Hindlimb muscle (tissue), 1 donor: ENCODE measurements around the gene DHTKD1. TPM values are rescaled to one million over a fixed set of nuclear protein-coding genes. Genes with fewer than 3 reads are reported as not detected.
"Not testable (repeated sequence)": the region's sequence is repeated elsewhere in the genome, so short reads cannot be mapped to it uniquely, and the experiment has no call there.

ENCODE experiments used
- DNase-seq: peaks from one replicate; pipeline ENCODE4 v3.0.0-alpha.2; 2013
- polyA plus RNA-seq: library from polyadenylated mRNA; unstranded; fragments of 120-200 nt; gene quantifications from one replicate; pipeline ENCODE4 v1.2.1, GENCODE V29; 2013; ENCODE audit not compliant: insufficient read length

DHTKD1 gene
- polyA plus RNA-seq, 1 donor, result 14.6 TPM

- no peak for DNase-seq
Observed at GRCh38 chr10:12063483-12063818, 5.3 kb upstream of the DHTKD1 start.

- no peak for DNase-seq
Observed at GRCh38 chr10:12067336-12067735, 1.4 kb upstream of the DHTKD1 start.

- not testable (repeated sequence) for DNase-seq
Observed at GRCh38 chr10:12071441-12071840, 2.7 kb downstream of the DHTKD1 start.

- no peak for DNase-seq
Observed at GRCh38 chr10:12073526-12073925, 4.8 kb downstream of the DHTKD1 start.

- no peak for DNase-seq
Observed at GRCh38 chr10:12077580-12078180, 8.9 kb downstream of the DHTKD1 start.

GRCh38 chr10:12081470-12081869, 12.7 kb downstream of the DHTKD1 start:
- no peak for DNase-seq

GRCh38 chr10:12081879-12082557, 13.3 kb downstream of the DHTKD1 start:
- DNase-seq, result no peak

GRCh38 chr10:12088919-12089318, 20.2 kb downstream of the DHTKD1 start:
- DNase-seq, result no peak

GRCh38 chr10:12091421-12091820, 22.7 kb downstream of the DHTKD1 start:
- no peak for DNase-seq

- not testable (repeated sequence) for DNase-seq
Observed at GRCh38 chr10:12097361-12097760, 28.6 kb downstream of the DHTKD1 start.

GRCh38 chr10:12097791-12098190, 29.0 kb downstream of the DHTKD1 start:
- DNase-seq, result no peak

GRCh38 chr10:12098966-12099365, 30.2 kb downstream of the DHTKD1 start:
- DNase-seq, result no peak

- DNase-seq, result no peak
Observed at GRCh38 chr10:12103802-12104201, 35.0 kb downstream of the DHTKD1 start.

GRCh38 chr10:12107781-12108180, 39.0 kb downstream of the DHTKD1 start:
- DNase-seq, result no peak

- DNase-seq, result no peak
Observed at GRCh38 chr10:12109286-12109685, 40.5 kb downstream of the DHTKD1 start.

GRCh38 chr10:12111528-12111927, 42.8 kb downstream of the DHTKD1 start:
- DNase-seq, result no peak

GRCh38 chr10:12113627-12114026, 44.9 kb downstream of the DHTKD1 start:
- DNase-seq, result no peak

GRCh38 chr10:12121673-12122072, 52.9 kb downstream of the DHTKD1 start:
- no peak for DNase-seq

- peak; percentile 95 for DNase-seq
Observed at GRCh38 chr10:12129222-12130111, 60.7 kb downstream of the DHTKD1 start, which contains the start of gene SEC61A2. TSS of gene SEC61A2 (plus strand) at chr10:12129677. CDS start at chr10:12129788, 111 bp downstream.

GRCh38 chr10:12130237-12130872, 61.6 kb downstream of the DHTKD1 start:
- peak; percentile 24 for DNase-seq

- no peak for DNase-seq
Observed at GRCh38 chr10:12135631-12136030, 66.9 kb downstream of the DHTKD1 start.

GRCh38 chr10:12140038-12140437, 71.3 kb downstream of the DHTKD1 start:
- no peak for DNase-seq

- DNase-seq, result no peak
Observed at GRCh38 chr10:12144538-12144937, 75.8 kb downstream of the DHTKD1 start.
